ENCODE data around the gene ELK3. TPM values are rescaled to one million over a fixed set of nuclear protein-coding genes. Genes with fewer than 3 reads are reported as not detected.

Gene ELK3
- total and polyA plus RNA-seq, 2 of the 8 experiments (the other 6 are each of a cell fraction or from before 2014, with no cell fraction given): 3.5 to 14.3 TPM

- no peak overlapping the region for H4K91ac ChIP-seq (replicated peaks; ENCODE audit: insufficient read length, low read length)
- no peak overlapping the region for H2BK15ac ChIP-seq (ENCODE audit: low read length)
- no peak overlapping the region for H3K14ac ChIP-seq (ENCODE audit: insufficient read length)
- no peak overlapping the region for H3K18ac ChIP-seq (ENCODE audit: extremely low read depth, low read length)
- 0 out of 2 replicates have a peak, but pooled peaks cover 2% of the 10 kb centered on the region for H3K23me2 ChIP-seq (ENCODE audit: low read depth, low read length)
- H3K4me3 ChIP-seq (ENCODE audit: extremely low read depth in 1 of 4, insufficient read depth in 2 of 4, low read depth in 3 of 4, low read length in 4 of 4): no peak overlapping the region
- no peaks in the 10 kb centered on the region for H4K20me1 ChIP-seq (replicated peaks in 1 of 2; ENCODE audit: control insufficient read depth in 1 of 2, insufficient read depth in 2 of 2, low read length in 2 of 2)
- no peak overlapping the region for H3K56ac ChIP-seq (replicated peaks; ENCODE audit: insufficient read length, low read depth, low read length)
- no peak overlapping the region for H3K27ac ChIP-seq (ENCODE audit: low read depth, low read length)
- H2AFZ ChIP-seq (ENCODE audit: low read length): no peak overlapping the region
- H3K4me2 ChIP-seq (ENCODE audit: insufficient read depth in 1 of 2, low read depth in 2 of 2, low read length in 2 of 2): no peak overlapping the region
- CTCF ChIA-PET (ENCODE audit: partially characterized antibody): interaction anchor here (1.3 to 1.6 kb wide), 3 partner anchors 151 to 267 kb away, joined by 3 to 5 read pairs (median 5); partner anchors contain the start of gene CDK17
- H2BK12ac ChIP-seq (ENCODE audit: low read depth, low read length): no peak overlapping the region
- no peaks in the 10 kb centered on the region for H3K79me2 ChIP-seq (ENCODE audit: control insufficient read depth in 1 of 2, insufficient read depth in 2 of 2, low read length in 2 of 2)
- H4K8ac ChIP-seq (ENCODE audit: extremely low read depth, insufficient read depth, low read length): peak overlapping the region; percentile 40; the same call in 1 of the 2 replicates
- no peaks in the 10 kb centered on the region for H3K79me1 ChIP-seq (ENCODE audit: low read depth, low read length)
- H4K5ac ChIP-seq (ENCODE audit: insufficient read length, low read depth, low read length): no peak overlapping the region
- H3K9me3 ChIP-seq (ENCODE audit: insufficient read depth in 2 of 2, low read depth in 1 of 2, low read length in 1 of 2): no peaks in the 10 kb centered on the region
- H3K4ac ChIP-seq (replicated peaks; ENCODE audit: insufficient read length, low read depth, low read length): no peak overlapping the region
- no peak overlapping the region for H2AK5ac ChIP-seq (ENCODE audit: low read depth, low read length)
- no peak overlapping the region for H2BK120ac ChIP-seq (replicated peaks; ENCODE audit: low read depth, low read length)
- H3K4me1 ChIP-seq (replicated peaks in 1 of 4; ENCODE audit: control insufficient read depth in 3 of 4, insufficient read depth in 4 of 4, low read length in 3 of 4): no peaks in the 10 kb centered on the region
- no peak overlapping the region for H3K9ac ChIP-seq (replicated peaks in 1 of 4; ENCODE audit: extremely low read depth in 1 of 4, low read depth in 3 of 4, low read length in 3 of 4)
- FAIRE-seq: no peak
- no peak overlapping the region for H3K23ac ChIP-seq (ENCODE audit: insufficient read length)
- peaks cover 0 to 3% (median 0%) of the 10 kb centered on the region in 4 experiments; a peak in 3 of 8 replicates for H3K36me3 ChIP-seq (ENCODE audit: control insufficient read depth in 2 of 4, insufficient read depth in 4 of 4, low read length in 3 of 4)
- H2BK20ac ChIP-seq (ENCODE audit: low read length): no peak overlapping the region
- 95% methylated on average over 15 of the region's 16 CpGs; no CpG with 5 or more reads in 1 of the 2 experiments for WGBS, 2 experiments (ENCODE audit: extremely low coverage in 1 of 2, insufficient coverage in 1 of 2, insufficient read length in 1 of 2, insufficient replicate concordance in 2 of 2, low coverage in 1 of 2, low lambda C conversion rate in 2 of 2, missing lambda C conversion rate in 1 of 2)
- DNase-seq (ENCODE audit: low read depth in 1 of 2, low spot score in 2 of 2): no peak
- peak overlapping the region; percentile 35; the same call in 1 of the 2 replicates for H2BK5ac ChIP-seq (ENCODE audit: low read depth, low read length)
- POLR2A ChIA-PET (ENCODE audit: partially characterized antibody): interaction anchor here (0.9 kb wide), 1 partner anchor 12 kb away, joined by 3 read pairs; no protein-coding TSS in a partner anchor
- H3K27me3 ChIP-seq (replicated peaks in 1 of 4; ENCODE audit: control insufficient read depth in 3 of 4, extremely low read depth in 1 of 4, insufficient read depth in 3 of 4, low read length in 3 of 4): no peaks in the 10 kb centered on the region
- TF ChIP-seq CTCF (IDR thresholded peaks at IDR 0.05; ENCODE audit: control extremely low read depth in 1 of 3, insufficient read depth in 1 of 3, low read depth in 1 of 3, low read length in 3 of 3) (no peak), USF2 (IDR thresholded peaks at IDR 0.05; ENCODE audit: low read length) (no peak), CREB1 (IDR thresholded peaks at IDR 0.05) (no peak), TAF7 (optimal IDR thresholded peaks at IDR 0.05; ENCODE audit: borderline replicate concordance, low read depth, low read length) (no peak), KDM4A (IDR thresholded peaks at IDR 0.05; ENCODE audit: low read depth, low read length, severe bottlenecking) (no peak), TBP (IDR thresholded peaks at IDR 0.05; ENCODE audit: low read depth, low read length) (no peak), BACH1 (IDR thresholded peaks at IDR 0.05; ENCODE audit: low read length) (no peak), SRF (IDR thresholded peaks at IDR 0.05; ENCODE audit: low read depth, low read length) (no peak)
Measured at GRCh38 chr12:96249196-96250118, 55.3 kb downstream of the ELK3 start.
